Limb (tissue), 2 donors: ENCODE data around the gene ORC3.
A peak's percentile ranks its signal among the peaks of the same experiment; 100 is the strongest.

Source experiments
- DNase-seq, 2 donors: peaks; one replicate each; pipeline ENCODE4 v3.0.0-alpha.2; 2016; ENCODE audit errors: extremely low spot score in 2 of 2

ORC3 gene

GRCh38 chr6:87589693-87590416, at the start of gene ORC3, which contains the start of gene RARS2:
TSS of gene ORC3 (plus strand) at chr6:87590135. CDS start at chr6:87590169, 34 bp downstream.
TSS of gene RARS2 (minus strand) at chr6:87589987. CDS start at chr6:87589957, 30 bp downstream.
- peak; percentile 94 to 97 for DNase-seq

GRCh38 chr6:87540539-87540938, 49.4 kb upstream of the ORC3 start:
- DNase-seq, result no peak

GRCh38 chr6:87541041-87541440, 48.9 kb upstream of the ORC3 start:
- no peak for DNase-seq

GRCh38 chr6:87541744-87542143, 48.2 kb upstream of the ORC3 start:
- DNase-seq, result peak in 1 of 2 donors; percentile 8

GRCh38 chr6:87543696-87544473, 46.0 kb upstream of the ORC3 start:
- DNase-seq, result no peak

- DNase-seq, result no peak
These were observed 45.5 kb upstream of the ORC3 start for GRCh38 chr6:87544474-87544735.

GRCh38 chr6:87551799-87552198, 38.1 kb upstream of the ORC3 start:
- DNase-seq, result no peak

GRCh38 chr6:87553159-87553765, 36.7 kb upstream of the ORC3 start:
- DNase-seq, result no peak

- no peak for DNase-seq
These were observed 34.4 kb upstream of the ORC3 start for GRCh38 chr6:87555506-87555905.

- DNase-seq, result no peak
These were observed 31.5 kb upstream of the ORC3 start for GRCh38 chr6:87558446-87558845.

- DNase-seq, result no peak
These were observed 28.9 kb upstream of the ORC3 start for GRCh38 chr6:87561017-87561416.

GRCh38 chr6:87572021-87572420, 17.9 kb upstream of the ORC3 start:
- DNase-seq, result no peak

GRCh38 chr6:87572883-87573282, 17.1 kb upstream of the ORC3 start:
- no peak for DNase-seq

- DNase-seq, result no peak
These were observed 16.5 kb upstream of the ORC3 start for GRCh38 chr6:87573307-87574024.

- no peak for DNase-seq
These were observed 15.6 kb upstream of the ORC3 start for GRCh38 chr6:87574237-87574804.

GRCh38 chr6:87575423-87575822, 14.5 kb upstream of the ORC3 start:
- DNase-seq, result no peak

GRCh38 chr6:87583822-87584221, 6.1 kb upstream of the ORC3 start:
- no peak for DNase-seq

- DNase-seq, result no peak
These were observed 3.4 kb upstream of the ORC3 start for GRCh38 chr6:87586371-87587077.

- DNase-seq, result no peak
These were observed 1.1 kb upstream of the ORC3 start for GRCh38 chr6:87588756-87589407.

GRCh38 chr6:87590417-87590880, 514 bp downstream of the ORC3 start:
- DNase-seq, result no peak
